BLaER1 treated with 17β-estradiol and CSF1 and Interleukin-3, amounts not matched to agents 10 nM and 100 nM (cell line): Measurements from ENCODE around the gene KRTAP5-5.

ENCODE experiments used
- H3K27ac ChIP-seq, 11 experiments: shearing (Covaris generic); formaldehyde crosslinking; 2 replicates each; pipeline ENCODE4 v1.8.1; 2022
- H3K27me3 ChIP-seq, 11 experiments: shearing (Covaris generic); formaldehyde crosslinking; 2 replicates each; pipeline ENCODE4 v1.8.1; 2022
- H3K36me3 ChIP-seq, 11 experiments: shearing (Covaris generic); formaldehyde crosslinking; 2 replicates each; pipeline ENCODE4 v1.8.1; 2022
- H3K4me1 ChIP-seq, 10 experiments: shearing (Covaris generic); formaldehyde crosslinking; 2 replicates each; pipeline ENCODE4 v1.8.1; 2022
- H3K4me2 ChIP-seq, 11 experiments: shearing (Covaris generic); formaldehyde crosslinking; 2 replicates each; pipeline ENCODE4 v1.8.1; 2022
- H3K4me3 ChIP-seq, 10 experiments: shearing (Covaris generic); formaldehyde crosslinking; 2 replicates each; pipeline ENCODE4 v1.8.1; 2022
- H3K9ac ChIP-seq, 11 experiments: shearing (Covaris generic); formaldehyde crosslinking; 2 replicates each; pipeline ENCODE4 v1.8.1; 2022
- H3K9me3 ChIP-seq, 11 experiments: shearing (Covaris generic); formaldehyde crosslinking; replicated peaks in 1 of 11; 2 replicates each; pipeline ENCODE4 v1.8.1; 2022
- H4K20me1 ChIP-seq, 11 experiments: shearing (Covaris generic); formaldehyde crosslinking; 2 replicates each; pipeline ENCODE4 v1.8.1; 2022
- Cebpa-rat ChIP-seq, 11 experiments: shearing (Covaris generic); IDR thresholded peaks; 2 replicates each; pipeline ENCODE4 v1.8.1; 2022

KRTAP5-5 gene

DNA sequence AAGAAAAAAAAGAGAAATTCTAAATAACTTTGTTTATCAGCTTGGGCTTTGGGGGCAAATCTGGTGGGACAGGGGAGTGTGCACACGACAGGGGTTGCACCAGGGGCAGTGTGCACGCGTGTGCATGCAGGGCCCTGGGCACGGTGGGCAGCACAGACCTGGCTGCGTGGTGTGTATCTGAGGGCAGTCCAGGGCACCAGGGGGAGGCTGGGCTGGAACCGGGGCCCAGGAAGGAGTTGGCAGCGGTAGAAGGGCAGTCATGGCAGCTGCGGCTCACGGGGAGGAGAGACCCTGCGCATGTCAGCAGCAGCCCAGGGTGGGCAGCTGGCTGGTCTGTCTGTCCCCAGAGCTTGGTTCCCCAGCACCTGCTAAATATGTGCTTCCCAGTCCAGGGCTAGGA is 4.3 kb downstream of the KRTAP5-5 start:
- Histone ChIP-seq H3K4me2 (no peak overlapping the region), H3K36me3 (no peaks in the 10 kb centered on the region), H3K27ac (no peak overlapping the region), H4K20me1 (no peaks in the 10 kb centered on the region), H3K4me1 (peaks cover 0 to 15% (median 4%) of the 10 kb centered on the region in 10 experiments; a peak in 9 of 20 replicates), H3K9me3 (no peaks in the 10 kb centered on the region), H3K9ac (no peak overlapping the region), H3K27me3 (peaks cover 0 to 8% (median 0%) of the 10 kb centered on the region in 11 experiments; a peak in 2 of 22 replicates), H3K4me3 (no peak overlapping the region)
- no peak for TF ChIP-seq Cebpa-rat (IDR thresholded peaks at IDR 0.05)

DNA sequence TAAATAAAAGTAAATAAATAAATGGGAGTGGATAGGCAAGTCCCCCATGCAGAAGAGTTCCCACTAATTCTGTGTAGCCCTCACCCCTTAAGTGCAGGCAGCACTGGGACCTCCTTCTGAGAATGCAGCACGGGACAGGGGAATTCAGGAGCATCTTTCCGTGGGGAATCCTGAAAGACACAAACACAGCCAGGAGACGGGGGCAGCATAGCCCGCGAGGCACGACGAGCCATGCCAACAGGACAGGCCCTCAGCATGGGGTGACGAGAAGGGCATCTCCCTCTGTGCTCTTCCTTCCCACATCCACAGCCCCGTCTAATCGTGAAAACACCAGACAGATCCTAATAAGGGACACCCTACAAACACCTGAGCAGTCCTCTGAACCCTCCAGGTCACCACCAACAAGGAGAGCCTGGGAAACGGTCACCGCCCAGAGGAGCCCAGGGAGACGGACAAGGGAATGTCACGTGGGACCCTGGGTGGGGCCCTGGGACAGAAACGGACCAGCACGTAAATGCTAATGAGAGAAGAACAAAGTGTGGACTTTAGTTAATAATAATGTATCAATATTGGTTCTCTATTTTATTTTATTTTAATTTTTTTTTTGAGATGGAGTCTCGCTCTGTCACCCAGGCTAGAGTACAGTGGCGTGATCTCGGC is 6.8 kb downstream of the KRTAP5-5 start:
- Histone ChIP-seq H3K36me3 (no peaks in the 10 kb centered on the region), H3K27ac (no peak overlapping the region), H3K9me3 (no peaks in the 10 kb centered on the region), H4K20me1 (peaks cover 0 to 15% (median 0%) of the 10 kb centered on the region in 11 experiments; a peak in 2 of 22 replicates), H3K9ac (no peak overlapping the region), H3K4me2 (no peak overlapping the region), H3K4me1 (peaks cover 0 to 10% (median 2%) of the 10 kb centered on the region in 10 experiments; a peak in 8 of 20 replicates), H3K4me3 (no peak overlapping the region), H3K27me3 (peaks cover 0 to 14% (median 11%) of the 10 kb centered on the region in 11 experiments; a peak in 11 of 22 replicates)
- TF ChIP-seq Cebpa-rat (IDR thresholded peaks at IDR 0.05) = no peak

DNA sequence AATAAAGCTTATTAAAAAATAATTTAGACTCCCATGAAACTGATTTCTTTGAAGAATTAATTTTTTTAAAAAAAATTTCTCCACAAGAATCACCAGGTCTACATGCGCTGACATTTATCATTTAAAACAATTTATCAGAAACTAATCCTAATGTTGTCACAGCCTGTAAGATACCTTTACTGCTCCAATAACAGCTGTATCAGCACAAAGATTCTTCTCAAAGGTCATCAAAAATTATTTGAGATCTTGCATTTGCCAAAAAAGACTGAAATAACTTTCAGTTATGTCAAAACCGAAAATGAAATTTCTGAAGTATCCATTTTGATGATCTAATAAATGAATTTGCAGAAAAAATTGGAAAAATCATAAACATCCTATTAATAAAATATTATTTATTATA is 8.1 kb downstream of the KRTAP5-5 start:
- Histone ChIP-seq H4K20me1 (peaks cover 0 to 15% (median 0%) of the 10 kb centered on the region in 11 experiments; a peak in 2 of 22 replicates), H3K4me1 (peaks cover 0 to 1% (median 0%) of the 10 kb centered on the region in 10 experiments; a peak in 3 of 20 replicates), H3K4me3 (no peak overlapping the region), H3K27ac (no peak overlapping the region), H3K4me2 (no peak overlapping the region), H3K9me3 (no peaks in the 10 kb centered on the region), H3K9ac (no peak overlapping the region), H3K36me3 (no peaks in the 10 kb centered on the region), H3K27me3 (peaks cover 0 to 17% (median 11%) of the 10 kb centered on the region in 11 experiments; a peak in 11 of 22 replicates)
- TF ChIP-seq Cebpa-rat (IDR thresholded peaks at IDR 0.05) = no peak

DNA sequence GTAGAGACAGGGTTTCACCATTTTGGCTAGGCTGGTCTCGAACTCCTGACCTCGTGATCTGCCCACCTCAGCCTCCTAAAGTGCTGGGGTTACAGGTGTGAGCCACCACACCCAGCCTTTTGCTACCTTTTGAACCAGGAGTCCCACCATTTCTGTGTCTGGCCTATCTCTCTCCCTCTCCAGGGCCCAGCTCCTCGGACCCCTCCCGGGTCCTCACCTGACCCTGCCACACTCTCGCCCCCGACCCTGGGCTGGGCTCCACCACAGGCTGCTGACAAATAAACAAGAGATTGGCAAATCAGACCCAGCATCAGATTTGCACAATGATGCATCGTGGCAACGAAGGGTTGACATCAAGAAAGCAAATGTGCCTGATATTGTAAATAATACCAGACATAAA is 8.8 kb downstream of the KRTAP5-5 start:
- no peak for TF ChIP-seq Cebpa-rat (IDR thresholded peaks at IDR 0.05)
- no peak overlapping the region for H3K4me2 ChIP-seq
- H3K9me3 ChIP-seq = no peaks in the 10 kb centered on the region
- no peak overlapping the region for H3K4me3 ChIP-seq
- no peaks in the 10 kb centered on the region for H3K4me1 ChIP-seq
- H3K9ac ChIP-seq = no peak overlapping the region
- peaks cover 0 to 15% (median 0%) of the 10 kb centered on the region in 11 experiments; a peak in 2 of 22 replicates for H4K20me1 ChIP-seq
- no peak overlapping the region for H3K27ac ChIP-seq
- peaks cover 0 to 24% (median 12%) of the 10 kb centered on the region in 11 experiments; a peak in 12 of 22 replicates for H3K27me3 ChIP-seq
- no peaks in the 10 kb centered on the region for H3K36me3 ChIP-seq

DNA sequence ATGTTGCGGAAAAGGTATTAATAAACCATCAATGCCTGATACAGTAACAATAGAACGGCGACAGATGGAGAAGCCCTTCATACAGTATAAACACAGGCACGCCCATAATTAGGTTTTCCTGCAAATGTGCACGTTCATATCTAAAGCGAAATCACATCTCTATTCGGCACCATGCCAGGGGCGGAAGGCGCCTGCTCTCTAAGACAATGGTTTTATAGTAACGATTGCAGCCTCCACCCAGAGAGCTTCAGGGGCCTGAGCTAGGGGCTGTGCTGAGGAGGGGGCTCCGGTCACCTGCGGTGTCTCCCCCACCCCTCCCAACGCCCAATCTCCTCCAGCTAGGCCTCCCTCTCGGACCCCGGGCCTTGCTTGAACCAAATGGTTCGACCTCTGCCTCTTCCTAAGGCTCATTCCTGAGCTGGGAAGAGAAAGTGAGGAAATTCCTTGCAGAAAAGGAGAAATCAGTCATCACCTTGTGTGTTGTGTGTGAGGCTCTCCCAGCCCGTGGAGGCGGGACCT is 9.6 kb downstream of the KRTAP5-5 start:
- no peak overlapping the region for H3K4me2 ChIP-seq
- TF ChIP-seq Cebpa-rat (IDR thresholded peaks at IDR 0.05) = no peak
- H3K27ac ChIP-seq = no peak overlapping the region
- H3K9me3 ChIP-seq = no peaks in the 10 kb centered on the region
- H3K27me3 ChIP-seq = peaks cover 0 to 25% (median 12%) of the 10 kb centered on the region in 11 experiments; a peak in 12 of 22 replicates
- no peaks in the 10 kb centered on the region for H3K36me3 ChIP-seq
- no peak overlapping the region for H3K9ac ChIP-seq
- H4K20me1 ChIP-seq = peaks cover 0 to 15% (median 0%) of the 10 kb centered on the region in 11 experiments; a peak in 2 of 22 replicates
- no peaks in the 10 kb centered on the region for H3K4me1 ChIP-seq
- H3K4me3 ChIP-seq = no peak overlapping the region

DNA sequence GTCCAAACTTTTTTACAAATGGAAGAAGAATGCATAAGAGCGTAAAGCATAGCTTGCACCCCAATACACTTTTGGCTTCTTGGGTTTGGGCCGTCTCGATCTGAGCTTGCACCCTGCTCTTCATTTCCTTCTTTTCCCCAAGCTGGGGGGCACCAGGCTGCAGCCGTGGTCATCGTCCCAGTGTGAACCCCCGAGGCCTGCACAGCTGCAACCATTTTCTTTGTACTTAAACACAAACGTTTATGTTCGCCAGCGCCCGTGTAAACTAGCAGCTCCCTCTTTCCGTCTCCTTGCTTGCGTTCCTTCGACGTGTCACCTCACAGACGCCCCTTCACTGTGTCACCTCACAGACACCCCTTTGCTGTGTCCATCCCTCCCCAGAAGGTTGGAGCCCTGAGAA is 10.1 kb downstream of the KRTAP5-5 start:
- Histone ChIP-seq H3K4me3 (no peak overlapping the region), H3K4me1 (peaks cover 0 to 1% (median under 1%) of the 10 kb centered on the region in 10 experiments; a peak in 10 of 20 replicates), H3K36me3 (no peaks in the 10 kb centered on the region), H3K27ac (no peak overlapping the region), H3K9ac (no peak overlapping the region), H3K4me2 (no peak overlapping the region), H3K9me3 (no peaks in the 10 kb centered on the region), H4K20me1 (peaks cover 0 to 15% (median 0%) of the 10 kb centered on the region in 11 experiments; a peak in 2 of 22 replicates), H3K27me3 (peaks cover 0 to 25% (median 12%) of the 10 kb centered on the region in 11 experiments; a peak in 12 of 22 replicates)
- no peak for TF ChIP-seq Cebpa-rat (IDR thresholded peaks at IDR 0.05)

DNA sequence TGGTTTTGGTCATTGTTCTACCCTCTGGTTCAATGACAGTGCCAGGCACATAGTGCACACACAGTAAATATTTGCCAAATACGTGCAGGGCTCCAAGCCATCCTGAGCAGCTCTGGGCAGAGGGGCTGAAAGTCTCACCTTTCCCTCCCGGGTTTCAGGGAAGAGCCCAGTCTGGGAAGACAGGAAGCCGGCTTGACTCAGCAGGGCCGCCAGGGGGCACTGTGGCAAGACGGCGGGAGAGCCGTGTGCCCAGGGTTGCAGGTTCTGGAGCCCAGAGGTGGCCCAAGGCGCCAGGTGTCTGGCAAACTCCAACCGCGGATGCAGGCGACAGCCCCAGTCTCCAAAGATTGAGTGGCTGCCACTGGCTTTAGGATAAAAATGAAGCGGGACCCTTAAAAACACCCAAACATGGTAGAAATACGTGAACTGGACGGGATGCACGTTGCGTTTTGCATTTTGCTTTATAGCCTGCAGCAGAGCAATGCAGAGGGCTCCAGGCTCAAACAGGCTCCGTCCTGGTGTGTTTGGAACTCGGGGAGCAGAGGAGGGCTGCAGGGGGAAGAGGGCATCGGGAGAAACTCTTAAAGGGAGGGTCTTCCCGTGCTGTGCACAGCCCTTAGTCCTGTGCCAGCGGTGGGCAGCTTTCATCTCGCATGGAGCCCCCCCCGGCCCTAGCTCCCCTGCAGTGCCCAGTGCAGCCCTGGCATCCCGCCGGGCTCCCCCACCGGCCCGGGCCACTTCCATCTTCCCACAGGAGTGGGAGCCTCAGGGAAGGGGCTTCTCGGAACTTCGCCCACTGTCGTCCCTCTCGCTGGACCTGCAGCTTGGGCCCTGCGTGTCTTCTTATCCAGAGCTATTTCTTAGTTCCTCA is 10.7 kb downstream of the KRTAP5-5 start:
- no peak overlapping the region for H3K4me3 ChIP-seq
- H3K4me1 ChIP-seq = peaks cover 5 to 8% (median 7%) of the 10 kb centered on the region in 10 experiments; a peak in 18 of 20 replicates
- H3K9ac ChIP-seq = no peak overlapping the region
- no peaks in the 10 kb centered on the region for H3K9me3 ChIP-seq
- H3K27ac ChIP-seq = no peak overlapping the region
- H3K4me2 ChIP-seq = no peak overlapping the region
- peaks cover 0 to 15% (median 0%) of the 10 kb centered on the region in 11 experiments; a peak in 2 of 22 replicates for H4K20me1 ChIP-seq
- no peak for TF ChIP-seq Cebpa-rat (IDR thresholded peaks at IDR 0.05)
- no peaks in the 10 kb centered on the region for H3K36me3 ChIP-seq
- peaks cover 0 to 26% (median 13%) of the 10 kb centered on the region in 11 experiments; a peak in 14 of 22 replicates for H3K27me3 ChIP-seq

DNA sequence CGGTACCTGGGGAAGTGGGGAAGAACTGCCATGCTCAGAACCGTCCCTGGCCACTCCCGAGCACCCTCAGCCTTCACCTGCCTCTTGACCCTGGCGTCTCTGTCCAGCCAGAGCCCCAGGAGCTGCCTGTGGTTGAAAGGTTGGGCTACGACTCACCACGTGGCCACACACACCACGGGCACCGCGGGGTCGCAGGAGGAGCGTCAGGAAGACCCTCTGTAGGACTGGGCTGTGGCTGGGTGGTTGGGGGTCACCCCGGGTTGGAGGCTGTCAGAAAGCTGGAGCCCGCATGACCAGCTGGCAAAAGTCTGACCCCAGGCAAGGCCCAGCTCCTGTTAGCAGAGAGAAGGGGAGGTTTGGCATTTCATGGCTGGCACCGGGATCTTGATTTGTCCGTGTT is 11.5 kb downstream of the KRTAP5-5 start:
- TF ChIP-seq Cebpa-rat (IDR thresholded peaks at IDR 0.05) = no peak
- H3K4me1 ChIP-seq = peaks cover 5 to 11% (median 10%) of the 10 kb centered on the region in 10 experiments; a peak in 18 of 20 replicates
- peaks cover 0 to 15% (median 0%) of the 10 kb centered on the region in 11 experiments; a peak in 2 of 22 replicates for H4K20me1 ChIP-seq
- H3K27me3 ChIP-seq = peaks cover 0 to 30% (median 13%) of the 10 kb centered on the region in 11 experiments; a peak in 14 of 22 replicates
- H3K4me2 ChIP-seq = no peak overlapping the region
- no peak overlapping the region for H3K27ac ChIP-seq
- H3K4me3 ChIP-seq = no peak overlapping the region
- H3K9me3 ChIP-seq = no peaks in the 10 kb centered on the region
- no peaks in the 10 kb centered on the region for H3K36me3 ChIP-seq
- H3K9ac ChIP-seq = no peak overlapping the region
